NCI-H1436 treated with DMSO at 0.1 percent for 48 hours (cell line): ENCODE data around the gene FBXL13.
"Not testable (repeated sequence)": the region's sequence is repeated elsewhere in the genome, so short reads cannot be mapped to it uniquely, and the experiment has no call there.

Experiments used
- DNase-seq: peaks from one replicate; lab custom pipeline; 2025; lab: John Stamatoyannopoulos, UW

Gene FBXL13

DNA sequence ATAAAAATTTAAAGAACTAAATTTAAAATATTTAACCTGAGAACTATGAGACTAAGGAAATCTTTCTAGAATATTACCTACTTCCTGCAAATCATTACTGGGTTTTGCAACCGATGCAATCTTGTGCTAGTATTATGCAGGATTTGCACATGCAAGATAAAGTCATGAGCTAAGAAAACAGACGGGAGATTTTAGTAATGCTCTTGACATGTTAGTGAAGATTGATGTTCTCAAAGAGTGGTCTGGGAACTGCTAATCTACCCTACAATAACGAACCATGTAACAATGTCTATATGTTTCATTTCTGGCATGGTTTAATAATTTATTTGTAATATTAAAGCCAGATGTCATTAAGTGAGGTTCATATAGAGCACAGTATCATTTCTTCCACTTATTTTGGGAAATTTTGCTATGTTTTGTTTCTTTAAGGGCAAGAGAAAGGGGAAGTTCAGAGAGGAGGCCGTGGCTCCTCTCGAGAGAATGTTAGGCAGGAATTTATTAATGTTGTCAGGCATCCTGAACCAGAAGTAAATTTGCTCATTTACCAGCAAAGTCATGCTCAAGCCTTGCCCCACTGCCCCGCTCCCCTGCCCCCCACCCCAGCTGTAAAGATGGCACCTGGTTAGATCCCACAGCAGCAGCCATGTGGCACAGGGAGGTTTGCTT, 139.0 kb downstream of the FBXL13 start:
- no peak for DNase-seq

DNA sequence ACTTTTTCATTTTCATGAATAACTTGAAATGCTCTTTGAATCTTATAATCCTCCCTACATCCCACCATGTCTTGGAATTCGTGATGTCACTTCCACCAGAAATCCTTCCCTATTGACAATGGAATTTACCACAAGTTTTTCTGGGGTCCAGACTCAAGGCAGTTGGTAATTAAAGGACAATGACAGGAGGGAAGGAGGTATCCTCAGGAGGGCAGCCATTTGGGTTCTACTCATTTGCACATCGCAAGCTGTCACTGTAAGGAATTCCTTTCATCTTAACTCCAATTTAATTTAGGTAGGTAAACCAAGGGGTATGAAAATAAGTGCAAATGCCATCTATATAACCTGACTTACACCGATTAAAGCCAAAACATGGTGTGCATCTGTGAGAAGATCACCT, 139.9 kb downstream of the FBXL13 start:
- DNase-seq: no peak

DNA sequence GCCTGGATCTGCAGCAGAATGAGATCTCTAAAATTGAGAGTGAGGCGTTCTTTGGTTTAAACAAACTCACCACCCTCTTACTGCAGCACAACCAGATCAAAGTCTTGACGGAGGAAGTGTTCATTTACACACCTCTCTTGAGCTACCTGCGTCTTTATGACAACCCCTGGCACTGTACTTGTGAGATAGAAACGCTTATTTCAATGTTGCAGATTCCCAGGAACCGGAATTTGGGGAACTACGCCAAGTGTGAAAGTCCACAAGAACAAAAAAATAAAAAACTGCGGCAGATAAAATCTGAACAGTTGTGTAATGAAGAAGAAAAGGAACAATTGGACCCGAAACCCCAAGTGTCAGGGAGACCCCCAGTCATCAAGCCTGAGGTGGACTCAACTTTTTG, 140.4 kb downstream of the FBXL13 start:
- DNase-seq: no peak

DNA sequence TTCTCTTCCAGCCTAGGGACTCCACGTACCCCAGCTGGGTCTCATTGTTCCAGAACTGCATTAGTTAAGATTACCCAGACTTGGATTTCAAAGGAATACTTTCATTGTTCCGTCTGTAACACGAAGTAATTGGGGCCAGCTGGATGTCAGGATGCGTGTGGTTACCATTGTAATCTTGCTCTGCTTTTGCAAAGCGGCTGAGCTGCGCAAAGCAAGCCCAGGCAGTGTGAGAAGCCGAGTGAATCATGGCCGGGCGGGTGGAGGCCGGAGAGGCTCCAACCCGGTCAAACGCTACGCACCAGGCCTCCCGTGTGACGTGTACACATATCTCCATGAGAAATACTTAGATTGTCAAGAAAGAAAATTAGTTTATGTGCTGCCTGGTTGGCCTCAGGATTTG, 140.8 kb downstream of the FBXL13 start:
- DNase-seq: no peak

DNA sequence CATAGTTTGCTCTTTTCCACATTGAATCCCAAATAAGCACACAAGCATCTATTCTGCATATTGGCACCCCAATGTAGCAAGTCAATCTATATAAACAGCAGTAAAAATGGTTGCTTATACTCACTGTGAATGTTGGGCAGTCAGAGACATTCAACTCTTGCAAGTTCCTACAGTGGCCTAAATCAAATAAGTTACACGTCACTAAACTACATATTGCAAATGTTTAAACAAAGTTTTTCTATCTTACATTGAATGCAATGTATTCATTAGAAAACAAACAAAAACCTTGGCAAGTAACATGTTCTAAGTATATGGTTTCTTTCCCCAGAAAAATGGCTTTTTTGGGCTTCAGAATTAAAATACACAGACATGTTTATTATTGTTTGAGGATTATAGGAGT, 142.8 kb downstream of the FBXL13 start:
- no peak for DNase-seq

DNA sequence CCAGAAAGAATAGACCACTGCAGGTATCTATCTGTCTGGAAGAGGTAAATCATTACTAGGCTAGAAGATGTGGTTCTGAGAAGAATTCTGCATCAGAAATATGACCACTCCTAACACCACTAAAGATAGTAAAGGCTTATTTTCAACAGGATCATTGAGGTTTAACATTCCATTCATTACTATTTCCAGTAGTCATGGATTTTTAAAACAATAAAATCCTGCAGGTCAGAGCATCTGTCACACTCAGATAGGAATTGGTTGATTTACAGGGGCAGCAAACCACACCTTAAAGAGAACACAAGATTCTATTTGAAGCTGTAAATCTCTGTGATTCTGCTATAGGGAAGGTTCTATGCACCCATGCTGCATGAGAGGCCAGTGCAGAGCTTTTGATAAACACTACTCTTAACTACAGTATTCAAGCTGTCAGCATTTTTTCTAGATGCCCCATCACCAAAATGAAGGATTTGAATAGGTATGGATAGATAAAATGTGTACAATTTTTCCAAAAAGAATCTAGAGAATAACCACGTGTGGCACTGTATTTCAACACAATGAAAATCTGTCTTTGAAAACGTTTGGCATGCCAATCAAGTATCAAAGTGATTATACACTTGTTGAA, 147.2 kb downstream of the FBXL13 start:
- DNase-seq: no peak

DNA sequence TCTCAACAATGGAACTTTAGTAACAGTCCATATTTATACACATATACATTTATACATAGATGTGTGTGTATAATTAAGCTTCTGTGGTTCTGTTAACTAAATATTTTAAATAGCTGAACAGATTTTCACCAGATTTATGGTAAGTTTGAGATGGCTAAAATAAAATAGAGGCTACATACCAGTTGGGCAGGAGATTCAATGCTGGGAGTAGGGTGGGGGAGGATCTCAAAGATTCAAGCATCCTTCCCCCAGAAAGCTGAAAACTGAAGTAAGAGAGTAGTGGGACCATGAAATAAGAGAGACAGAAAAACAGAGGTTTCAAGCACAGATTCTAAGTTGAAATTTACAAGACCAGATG, 147.8 kb downstream of the FBXL13 start:
- DNase-seq: no peak

DNA sequence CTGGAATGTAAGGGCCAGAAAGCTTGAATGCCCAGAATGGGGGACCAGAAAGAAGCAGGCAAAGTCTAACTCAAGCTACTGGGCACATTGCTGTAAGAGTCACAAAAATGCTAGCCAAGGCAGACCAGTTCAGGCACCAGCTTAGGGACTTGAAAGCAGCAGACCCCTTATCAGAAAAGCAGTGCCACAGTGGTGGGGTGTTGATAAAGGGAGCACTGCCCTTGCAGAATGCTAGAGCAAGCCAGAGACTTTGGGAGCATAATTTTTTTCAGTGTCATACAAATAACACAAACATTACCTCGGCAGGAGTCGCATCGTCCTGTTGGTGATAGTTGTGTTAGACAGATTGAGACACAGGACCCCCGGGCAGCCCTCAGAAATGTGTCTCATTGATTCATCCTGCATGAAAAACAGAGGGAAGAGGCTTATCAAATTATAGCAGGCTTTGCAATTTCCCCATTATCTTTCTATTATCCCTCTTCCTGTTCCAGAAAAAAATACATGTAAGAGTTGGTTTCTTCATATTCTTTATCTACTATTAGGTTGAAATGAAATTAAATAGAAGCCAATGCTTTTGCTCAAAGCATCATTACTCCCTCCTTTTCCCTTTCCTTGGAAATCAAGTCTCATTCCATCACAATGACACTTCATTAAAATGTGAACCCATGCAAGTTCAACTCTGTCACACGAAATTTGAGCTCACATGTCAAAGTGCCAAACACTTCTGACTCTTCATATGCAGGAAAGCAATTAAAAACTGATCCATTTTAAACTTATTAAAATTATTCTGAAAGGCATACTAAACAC, 148.4 kb downstream of the FBXL13 start:
- DNase-seq: no peak

DNA sequence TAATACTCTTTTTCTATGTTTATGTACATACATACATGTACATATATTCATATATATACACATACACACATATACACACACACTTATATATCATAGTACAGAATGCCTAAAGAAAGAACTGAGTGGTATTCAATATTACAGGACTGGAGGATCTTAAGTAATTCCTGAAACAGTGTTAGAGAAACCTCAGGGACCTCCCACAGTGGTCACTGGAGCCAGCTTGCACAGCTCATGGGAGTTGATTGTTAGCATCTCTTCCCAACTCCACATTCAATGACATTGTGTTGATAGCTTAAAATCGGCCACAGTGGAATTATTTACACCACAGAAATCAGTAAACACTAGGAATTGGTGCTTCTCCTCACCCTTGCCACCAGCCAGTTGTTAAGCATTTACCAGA, 155.8 kb downstream of the FBXL13 start:
- no peak for DNase-seq

DNA sequence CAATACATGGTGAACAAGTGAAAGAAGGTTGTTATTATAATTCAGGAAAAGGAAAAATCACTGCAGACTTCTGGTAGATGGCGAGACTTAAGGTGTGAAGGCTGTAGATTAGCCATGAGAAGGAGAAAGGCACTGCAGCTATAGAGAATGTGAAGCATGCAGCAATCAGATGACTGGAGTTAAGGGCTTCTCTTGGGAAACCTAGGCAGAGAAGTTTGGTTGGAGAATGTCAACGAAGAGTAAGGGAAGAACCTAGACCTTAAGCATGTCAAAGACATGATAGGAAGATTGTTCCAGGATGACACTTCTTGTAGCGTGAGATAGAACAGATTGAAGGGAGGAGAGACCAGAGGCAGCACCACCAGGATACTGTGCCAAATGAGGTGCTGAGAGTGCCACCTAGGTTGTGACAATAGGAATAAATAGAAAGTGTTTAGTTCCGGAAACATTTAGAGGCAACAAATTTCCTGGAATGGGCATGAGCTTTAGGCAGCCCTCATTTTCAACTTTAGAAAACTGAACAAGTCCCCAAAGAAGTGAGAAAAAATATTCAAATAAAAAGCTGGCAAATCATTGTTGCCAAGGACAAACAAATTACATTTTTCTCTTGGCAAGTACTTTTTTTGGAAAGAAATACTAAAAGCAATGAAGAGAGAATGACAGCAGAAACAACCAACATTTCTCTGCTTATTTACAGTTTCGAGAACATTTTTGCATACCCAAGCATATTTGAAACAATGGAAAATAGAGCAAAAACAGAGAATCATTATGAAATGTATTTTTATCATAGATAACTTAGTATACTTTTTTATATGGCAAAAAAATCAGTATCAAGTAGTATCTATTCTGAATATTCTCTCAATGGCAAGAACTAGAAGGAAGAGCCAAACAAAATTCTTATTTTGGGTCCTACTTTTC, 156.9 kb downstream of the FBXL13 start:
- DNase-seq: no peak

DNA sequence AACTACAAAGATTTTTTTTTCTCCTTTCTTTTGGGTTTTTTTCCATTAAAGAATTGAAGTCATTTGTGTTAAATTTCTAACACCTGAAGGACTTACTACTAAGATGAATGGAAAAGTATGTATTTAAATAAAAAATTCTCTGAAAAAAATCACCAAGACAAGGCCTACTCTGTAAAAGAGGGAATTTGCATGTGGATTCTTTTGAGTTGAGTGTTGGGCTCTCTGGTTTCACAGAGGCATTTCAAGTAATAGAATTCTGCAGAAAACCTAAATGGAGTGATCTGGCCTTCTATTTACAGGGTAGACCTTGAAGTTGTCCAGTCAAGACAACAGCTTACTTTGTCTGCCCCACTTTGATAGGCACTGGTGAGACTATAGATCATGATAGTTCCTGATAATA, 157.7 kb downstream of the FBXL13 start:
- DNase-seq: no peak

DNA sequence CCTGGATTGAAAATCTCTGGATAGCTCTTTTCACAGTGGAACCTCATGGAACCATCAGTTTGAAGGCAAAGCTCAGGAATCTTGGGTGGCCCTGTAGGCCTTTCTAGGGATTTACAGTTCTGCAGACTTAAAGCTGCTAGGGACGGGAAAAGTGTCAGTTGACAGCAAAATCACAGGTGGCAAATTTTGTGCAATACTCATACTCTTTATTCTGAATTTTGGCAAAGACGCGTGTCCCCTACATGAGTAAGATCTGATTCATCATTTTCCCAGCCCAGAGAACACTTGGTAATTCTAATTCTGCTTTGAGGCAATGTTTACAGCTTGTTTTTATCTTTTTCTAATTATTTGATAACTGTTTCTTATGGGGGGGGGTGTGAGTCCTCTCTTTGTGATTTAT, 158.2 kb downstream of the FBXL13 start:
- DNase-seq: no peak

DNA sequence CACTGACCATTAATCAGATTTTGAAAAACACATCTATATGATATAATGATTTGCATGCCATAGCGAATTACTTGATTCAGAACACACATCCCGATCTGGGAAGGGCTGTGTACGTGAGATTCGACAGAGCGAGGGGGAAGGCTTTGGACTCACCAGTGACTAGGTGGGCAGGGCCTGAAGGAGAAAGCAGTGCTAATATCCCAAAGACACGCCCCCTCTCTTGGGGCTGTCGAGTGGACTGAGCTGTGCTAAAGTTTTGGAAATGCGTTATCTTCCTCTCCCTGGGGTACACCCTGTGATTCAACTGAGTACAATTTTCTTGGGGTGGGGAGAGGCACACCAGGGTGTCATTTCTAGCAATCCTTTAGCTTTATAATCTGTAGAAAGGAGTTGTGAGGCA, 160.0 kb downstream of the FBXL13 start:
- no peak for DNase-seq

DNA sequence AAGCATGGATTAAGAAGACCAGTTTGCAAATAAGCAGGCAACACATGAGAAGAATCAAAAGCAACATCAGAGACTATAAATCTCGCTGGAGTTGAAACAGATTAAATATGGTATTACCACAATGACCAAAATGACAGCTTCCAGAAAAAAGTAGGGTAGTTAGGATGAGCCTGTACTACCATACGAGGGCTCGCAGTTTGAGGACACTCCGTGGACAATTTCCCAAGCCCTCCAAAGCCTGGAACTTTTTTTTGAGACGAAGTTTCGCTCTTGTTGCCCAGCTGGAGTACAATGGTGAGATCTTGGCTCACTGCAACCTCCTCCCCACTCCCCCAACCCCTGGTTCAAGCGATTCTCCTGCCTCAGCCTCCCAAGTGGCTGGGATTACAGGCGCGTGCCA, 160.8 kb downstream of the FBXL13 start:
- no peak for DNase-seq

DNA sequence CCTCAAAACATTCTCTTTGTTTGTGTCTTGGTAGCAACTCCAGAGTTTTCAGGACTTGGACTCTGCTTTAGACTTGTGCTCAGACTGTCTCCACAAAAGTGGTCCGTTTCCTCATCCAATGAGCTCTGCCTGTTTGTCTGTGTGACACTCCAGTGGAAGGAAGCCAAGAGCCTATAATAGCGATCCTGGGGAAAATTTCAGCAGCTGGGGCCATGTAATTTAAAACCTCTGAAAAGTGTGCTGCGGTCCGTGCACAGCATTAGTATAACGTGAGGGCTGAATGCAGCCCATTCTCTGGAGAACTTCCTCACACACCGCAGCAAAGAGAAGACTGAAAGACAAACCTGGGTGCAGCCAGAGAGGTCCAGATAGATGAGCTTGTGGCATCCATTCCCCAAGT, 161.9 kb downstream of the FBXL13 start, which contains the start of gene LRRC17:
Gene LRRC17 (plus strand): TSS at position 259 of the 400 bp plus-strand sequence. CDS start 20,914 bp downstream, outside the sequence.
- peak; percentile 23 for DNase-seq

DNA sequence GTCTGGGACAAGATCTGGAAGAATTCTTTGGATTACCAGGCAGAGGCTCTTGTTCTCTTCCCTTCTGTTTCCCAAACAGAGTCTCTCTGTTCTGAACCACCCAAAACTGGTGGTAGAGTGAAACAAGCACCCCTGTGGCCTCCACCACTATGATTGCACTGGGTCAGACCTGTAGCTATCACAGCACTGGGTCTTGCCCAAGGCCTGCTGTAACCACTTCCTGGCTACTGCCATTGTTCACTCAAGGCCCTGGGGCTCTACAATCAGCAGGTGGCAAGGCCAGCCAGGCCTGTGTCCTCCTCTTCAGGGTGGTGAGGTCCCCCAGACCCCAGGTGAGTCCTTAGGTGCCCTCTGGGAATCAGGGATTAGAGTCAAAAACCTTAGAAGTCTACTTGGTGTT, 165.9 kb downstream of the FBXL13 start:
- no peak for DNase-seq

DNA sequence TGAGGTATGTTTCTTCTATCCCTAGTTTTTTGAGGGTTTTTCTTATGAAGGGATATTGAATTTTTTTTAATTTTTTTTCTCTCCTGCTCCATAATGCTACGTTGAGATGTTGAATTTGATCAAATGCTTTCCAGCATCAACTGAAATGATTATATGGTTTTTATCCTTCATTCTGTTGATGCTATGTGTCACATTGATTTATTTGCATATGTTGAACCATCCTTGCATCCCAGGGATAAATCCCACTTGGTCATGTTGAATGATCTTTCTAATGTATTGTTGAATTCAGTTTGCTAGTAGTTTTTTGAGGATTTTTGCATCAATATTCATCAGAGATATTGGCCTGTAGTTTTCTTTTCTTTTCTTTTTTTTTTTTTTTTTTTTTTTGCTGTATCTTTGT, 171.0 kb downstream of the FBXL13 start:
- not testable (repeated sequence) for DNase-seq

DNA sequence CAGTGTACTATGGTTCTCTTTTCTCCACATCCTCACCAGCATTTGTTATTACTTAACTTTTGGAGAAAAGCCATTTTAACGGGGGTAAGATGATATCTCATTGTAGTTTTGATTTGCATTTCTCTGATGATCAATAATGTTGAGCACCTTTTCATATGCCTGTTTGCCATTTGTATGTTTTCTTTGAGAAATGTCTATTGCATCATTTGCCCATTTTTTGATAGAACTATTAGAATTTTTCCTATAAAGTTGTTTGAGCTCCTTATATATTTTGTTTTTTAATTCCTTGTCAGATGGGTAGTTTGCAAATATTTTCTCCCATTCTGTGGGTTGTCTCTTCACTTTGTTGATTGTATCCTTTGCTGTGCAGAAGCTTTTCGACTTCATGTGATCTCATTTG, 172.5 kb downstream of the FBXL13 start:
- not testable (repeated sequence) for DNase-seq

DNA sequence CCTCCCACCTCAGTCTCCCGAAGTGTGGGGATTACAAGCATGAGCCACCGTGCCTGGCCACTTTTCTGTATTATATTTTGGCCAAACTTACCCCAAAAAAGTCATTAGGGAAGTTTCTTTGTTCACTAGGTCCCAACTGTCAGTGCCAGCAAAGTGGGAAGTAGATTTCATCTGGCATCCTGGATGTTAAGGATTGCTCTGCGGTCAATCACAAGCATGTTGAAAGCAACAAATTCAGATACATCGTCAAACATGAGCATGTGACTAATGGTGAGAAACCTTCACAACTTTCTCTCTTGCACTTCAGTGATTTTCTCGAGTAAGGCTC, 176.1 kb downstream of the FBXL13 start:
- DNase-seq: no peak

DNA sequence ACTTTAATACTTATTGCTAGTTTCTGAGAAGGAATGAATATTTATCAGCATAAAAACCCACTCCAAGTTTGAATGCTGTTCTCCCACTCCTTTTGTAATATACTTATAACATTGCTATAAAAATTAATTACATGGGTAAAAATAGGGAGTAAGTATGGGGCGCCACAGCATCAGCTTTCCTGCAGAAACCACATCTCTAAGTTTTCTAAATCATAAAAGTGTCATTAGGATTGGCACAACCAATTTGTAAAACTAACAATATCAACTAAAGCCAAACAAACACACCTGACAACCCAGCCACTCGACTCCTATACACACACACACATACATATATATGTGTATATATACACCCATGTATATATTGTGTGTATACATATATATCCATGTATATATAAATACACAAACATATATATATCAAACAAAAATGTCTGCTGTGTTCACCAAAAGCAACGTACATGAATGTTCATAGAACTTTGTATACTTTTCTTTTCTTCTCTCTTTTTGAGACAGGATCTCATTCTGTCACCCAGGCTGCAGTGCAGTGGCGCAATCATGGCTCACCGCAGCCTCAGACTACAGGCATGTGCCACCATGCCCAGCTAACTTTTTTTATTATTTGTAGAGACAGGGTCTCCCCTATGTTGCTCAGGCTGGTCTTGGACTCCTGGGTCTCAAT, 176.6 kb downstream of the FBXL13 start:
- no peak for DNase-seq

DNA sequence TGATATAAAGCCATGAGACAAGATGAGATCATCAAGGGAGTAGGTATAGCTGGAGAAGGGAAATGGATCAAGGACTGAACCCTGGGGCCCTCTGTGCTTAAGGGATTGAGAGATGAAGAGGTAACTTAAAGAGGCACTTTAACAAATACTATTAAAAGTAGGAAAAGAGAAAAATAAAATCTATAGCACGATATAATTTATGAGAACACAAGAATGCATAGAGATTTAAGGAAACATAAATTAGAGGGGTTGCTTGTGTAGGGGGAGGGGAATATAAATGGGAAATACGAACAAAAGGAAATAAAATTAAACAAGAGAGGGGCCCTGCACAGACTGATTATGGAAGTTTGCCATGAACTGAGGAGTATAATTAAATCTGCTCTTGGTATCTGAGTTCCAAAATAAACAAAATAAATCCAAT, 177.4 kb downstream of the FBXL13 start:
- no peak for DNase-seq

DNA sequence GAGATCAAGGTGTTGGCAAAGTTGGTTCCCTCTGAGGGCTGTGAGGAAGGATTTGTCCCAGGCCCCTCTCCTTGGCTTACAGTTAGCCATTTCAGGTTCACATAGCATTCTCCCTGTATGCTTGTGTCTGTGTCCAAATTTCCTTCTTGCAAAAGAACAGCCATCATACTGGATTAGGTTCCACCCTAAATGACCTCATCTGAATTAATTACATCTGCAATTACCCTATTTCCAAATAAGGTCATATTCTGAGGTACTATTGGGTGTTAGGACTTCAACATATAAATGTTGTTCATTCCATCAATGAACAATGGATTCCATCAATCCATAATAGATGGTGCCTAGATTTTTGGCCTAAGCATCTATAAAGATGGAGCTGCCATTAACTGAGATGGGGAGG, 178.0 kb downstream of the FBXL13 start:
- no peak for DNase-seq
